NCI-H69 (cell line): ENCODE data around the gene HSPA1L.
A peak's percentile ranks its signal among the peaks of the same experiment; 100 is the strongest.
"Not testable (repeated sequence)": the region's sequence is repeated elsewhere in the genome, so short reads cannot be mapped to it uniquely, and the experiment has no call there.

Experiments
- DNase-seq: peaks from one replicate; lab custom pipeline; 2025; lab: John Stamatoyannopoulos, UW

Gene HSPA1L

DNA sequence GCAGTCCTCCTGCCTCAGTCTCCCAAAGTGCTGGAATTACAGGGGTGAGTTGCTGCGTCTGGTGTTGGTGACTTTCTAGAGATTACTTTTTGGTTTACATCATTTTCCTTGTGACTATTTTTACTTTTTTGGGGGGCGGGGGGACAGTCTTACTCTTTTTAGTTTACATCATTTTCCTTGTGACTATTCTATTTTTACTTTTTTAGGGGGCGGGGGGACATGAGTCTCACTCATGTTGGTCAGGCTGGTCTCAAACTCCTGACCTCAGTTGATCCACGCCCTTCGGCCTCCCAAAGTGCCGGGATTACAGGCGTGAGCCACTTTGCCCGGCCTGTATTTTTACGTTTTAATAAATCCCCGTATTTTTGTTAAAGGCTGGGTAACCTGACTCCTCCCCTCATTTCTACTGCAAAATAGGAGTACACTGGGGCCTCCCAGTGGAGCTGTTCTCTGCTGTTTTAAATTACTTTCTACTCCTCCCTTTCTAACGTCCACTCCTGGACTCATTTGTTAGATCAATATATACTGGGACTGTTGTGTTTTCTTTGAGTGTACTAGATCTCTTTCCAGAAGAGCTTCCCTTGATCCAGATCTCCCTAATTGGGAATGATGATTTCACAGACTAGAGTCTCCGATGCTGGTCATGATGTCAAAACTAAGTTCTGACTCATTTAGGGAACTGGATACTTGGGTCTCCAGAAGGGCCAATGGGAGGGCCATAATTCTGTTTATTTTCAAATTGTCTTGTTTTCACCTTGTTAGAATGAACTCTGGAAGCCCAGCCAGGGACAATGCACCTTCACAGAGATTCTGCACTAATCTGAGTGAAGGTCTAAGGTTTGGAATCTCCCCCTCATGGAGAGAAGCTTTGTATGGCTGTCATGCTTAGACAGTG is 21.6 kb upstream of the HSPA1L start:
- peak; percentile 31 for DNase-seq

DNA sequence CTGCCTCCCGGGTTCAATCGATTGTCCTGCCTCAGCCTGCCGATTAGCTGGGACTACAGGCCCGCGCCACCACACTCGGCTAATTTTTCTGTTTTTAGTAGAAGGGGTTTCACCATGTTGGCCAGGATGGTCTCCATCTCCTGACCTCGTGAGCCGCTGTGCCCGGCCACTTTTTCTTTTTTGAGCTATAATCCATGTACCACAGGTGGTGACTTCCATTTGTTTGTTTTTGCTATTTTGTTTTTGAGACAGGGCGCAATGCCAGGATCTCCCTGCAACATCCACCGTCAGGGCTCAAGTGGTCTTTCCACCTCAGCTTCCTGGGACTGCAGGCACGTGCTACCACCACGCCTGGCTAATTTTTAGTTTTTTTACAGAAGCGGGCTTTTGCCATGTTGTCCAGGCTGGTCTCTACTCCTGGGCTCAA is 21.0 kb upstream of the HSPA1L start:
- DNase-seq, result peak; percentile 38

DNA sequence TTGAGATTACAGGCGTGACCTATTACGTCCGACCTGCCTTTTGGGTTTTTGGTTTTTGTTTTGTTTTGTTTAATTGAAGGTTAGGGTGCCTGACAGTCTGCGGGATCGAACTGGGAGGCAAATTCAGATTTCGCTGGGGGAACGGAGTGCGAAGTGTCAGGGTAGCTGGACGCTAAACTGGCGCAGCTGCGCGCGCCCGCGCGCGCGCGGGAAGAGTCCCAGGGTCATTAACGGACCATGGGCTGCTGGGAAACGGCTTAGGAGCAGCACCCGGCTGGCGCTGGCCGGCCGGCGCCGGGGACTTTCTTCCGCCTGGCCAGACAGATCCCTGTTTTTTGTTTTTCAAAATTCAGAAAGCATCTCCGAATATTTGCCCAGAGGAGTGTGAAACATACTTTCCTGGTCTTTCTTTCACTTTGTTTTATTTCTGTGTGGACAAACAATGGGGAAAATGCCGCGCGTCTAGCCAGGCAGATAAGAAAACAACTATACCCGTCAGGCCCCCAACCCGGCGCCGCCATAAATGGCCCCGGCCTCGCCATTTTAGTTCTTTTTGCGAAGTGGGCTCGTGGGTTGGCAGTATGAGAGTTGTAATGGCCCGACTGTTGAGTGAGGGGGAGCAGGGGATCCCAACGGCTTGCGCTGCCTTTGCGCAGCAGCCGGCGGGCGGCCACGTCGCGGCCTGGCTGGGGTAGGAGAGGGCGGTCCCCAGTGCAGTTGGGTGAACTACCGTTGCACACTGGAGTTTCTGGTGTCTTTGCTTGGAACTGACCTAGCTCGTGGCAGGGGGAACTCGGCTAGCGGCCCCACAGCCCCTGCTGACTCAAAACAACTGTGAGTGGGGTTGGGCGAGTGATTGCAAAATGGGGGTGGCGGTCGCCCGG is 19.5 kb upstream of the HSPA1L start:
- DNase-seq, result peak; percentile 98

DNA sequence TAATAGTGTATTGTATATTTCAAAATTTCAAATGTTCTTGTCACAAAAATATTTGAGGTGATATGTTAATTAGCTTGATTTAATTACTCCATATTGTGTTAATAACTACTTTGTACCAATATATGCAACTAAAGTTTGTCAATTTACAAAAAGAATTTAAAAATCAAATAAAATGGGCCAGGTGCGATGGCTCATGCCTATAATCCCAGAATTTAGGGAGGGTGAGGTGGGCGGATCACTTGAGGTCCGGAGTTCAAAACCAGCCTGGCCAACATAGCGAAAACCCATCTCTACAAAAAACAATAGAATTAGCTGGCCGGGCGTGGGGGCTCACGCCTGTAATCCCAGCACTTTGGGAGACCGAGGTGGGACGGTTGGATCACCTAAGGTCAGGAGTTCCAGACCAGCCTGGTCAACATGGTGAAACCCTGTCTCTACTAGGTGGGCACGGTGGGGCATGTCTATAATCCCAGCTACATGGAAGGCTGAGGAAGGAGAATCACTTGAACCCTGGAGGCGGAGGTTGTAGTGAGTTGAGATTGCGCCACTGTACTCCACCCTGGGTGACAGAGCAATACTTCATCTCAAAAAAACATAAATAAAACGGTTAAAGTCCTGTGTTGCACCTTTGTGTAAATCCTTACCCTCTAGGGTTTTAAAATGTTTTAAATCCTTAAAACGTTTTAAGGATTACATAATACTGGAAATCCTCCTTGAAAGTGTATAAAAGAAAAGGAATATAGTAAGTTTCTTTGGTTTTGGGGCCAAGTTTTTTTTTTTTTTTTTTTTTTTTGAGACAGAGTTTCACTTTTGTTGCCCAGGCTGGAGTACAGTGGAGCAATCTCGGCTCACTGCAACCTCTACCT is 16.5 kb upstream of the HSPA1L start:
- DNase-seq, result no peak

- DNase-seq, result no peak
These were observed 15.8 kb upstream of the HSPA1L start for GRCh38 chr6:31830886-31831335.

DNA sequence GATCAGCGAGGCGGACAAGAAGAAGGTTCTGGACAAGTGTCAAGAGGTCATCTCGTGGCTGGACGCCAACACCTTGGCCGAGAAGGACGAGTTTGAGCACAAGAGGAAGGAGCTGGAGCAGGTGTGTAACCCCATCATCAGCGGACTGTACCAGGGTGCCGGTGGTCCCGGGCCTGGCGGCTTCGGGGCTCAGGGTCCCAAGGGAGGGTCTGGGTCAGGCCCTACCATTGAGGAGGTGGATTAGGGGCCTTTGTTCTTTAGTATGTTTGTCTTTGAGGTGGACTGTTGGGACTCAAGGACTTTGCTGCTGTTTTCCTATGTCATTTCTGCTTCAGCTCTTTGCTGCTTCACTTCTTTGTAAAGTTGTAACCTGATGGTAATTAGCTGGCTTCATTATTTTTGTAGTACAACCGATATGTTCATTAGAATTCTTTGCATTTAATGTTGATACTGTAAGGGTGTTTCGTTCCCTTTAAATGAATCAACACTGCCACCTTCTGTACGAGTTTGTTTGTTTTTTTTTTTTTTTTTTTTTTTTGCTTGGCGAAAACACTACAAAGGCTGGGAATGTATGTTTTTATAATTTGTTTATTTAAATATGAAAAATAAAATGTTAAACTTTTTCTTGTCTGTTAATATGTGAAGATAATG is 14.7 kb upstream of the HSPA1L start:
- DNase-seq, result peak; percentile 70

- DNase-seq, result peak; percentile 100
These were observed 12.4 kb upstream of the HSPA1L start, which contains the start of gene HSPA1B for GRCh38 chr6:31827286-31828079. Gene HSPA1B (plus strand): TSS chr6:31827738. CDS start chr6:31827951, 213 bp downstream.

GRCh38 chr6:31826793-31827285 is 11.8 kb upstream of the HSPA1L start:
- peak; percentile 87 for DNase-seq

GRCh38 chr6:31825553-31825952 is 10.5 kb upstream of the HSPA1L start:
- no peak for DNase-seq

- DNase-seq, result not testable (repeated sequence)
These were observed 8.6 kb upstream of the HSPA1L start for GRCh38 chr6:31823592-31824196.

DNA sequence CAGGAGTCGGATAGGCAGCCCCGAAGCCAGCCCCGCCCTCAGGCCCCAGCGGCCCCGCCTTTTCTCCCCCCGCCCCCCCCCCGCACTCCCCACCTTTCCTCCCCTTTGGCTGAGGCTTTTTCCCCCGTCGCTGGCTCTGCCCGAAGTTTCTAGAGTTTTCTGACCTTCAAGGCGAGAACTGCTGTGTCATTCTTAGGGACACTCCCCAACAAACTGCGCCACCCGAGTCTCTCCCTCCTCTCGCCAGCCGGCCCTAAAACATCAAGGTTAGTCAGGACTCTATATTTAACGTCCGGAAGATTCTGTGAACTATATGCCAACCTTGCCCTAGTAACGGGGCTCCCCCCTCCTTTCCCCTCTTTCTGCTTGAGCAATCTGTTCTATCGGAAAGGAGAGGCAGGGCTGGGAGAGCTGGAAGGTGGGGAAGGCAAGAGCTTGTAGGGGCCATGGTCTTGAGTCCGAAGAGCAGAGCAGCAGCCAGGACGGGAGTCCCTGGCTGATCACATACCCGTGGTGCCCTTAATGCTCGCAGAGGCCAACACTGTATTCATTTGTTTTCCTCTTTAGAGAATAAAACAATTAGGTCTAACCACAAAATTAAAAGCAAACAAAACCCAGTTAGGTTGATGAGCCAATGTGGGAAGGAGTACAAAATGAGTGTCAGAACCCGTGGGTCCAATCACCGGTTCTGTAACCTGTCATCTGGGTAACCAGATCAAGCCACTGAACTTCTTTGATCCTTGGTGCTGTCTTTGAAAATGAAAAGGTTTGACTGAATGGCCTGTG is 7.1 kb upstream of the HSPA1L start:
- peak; percentile 80 for DNase-seq

DNA sequence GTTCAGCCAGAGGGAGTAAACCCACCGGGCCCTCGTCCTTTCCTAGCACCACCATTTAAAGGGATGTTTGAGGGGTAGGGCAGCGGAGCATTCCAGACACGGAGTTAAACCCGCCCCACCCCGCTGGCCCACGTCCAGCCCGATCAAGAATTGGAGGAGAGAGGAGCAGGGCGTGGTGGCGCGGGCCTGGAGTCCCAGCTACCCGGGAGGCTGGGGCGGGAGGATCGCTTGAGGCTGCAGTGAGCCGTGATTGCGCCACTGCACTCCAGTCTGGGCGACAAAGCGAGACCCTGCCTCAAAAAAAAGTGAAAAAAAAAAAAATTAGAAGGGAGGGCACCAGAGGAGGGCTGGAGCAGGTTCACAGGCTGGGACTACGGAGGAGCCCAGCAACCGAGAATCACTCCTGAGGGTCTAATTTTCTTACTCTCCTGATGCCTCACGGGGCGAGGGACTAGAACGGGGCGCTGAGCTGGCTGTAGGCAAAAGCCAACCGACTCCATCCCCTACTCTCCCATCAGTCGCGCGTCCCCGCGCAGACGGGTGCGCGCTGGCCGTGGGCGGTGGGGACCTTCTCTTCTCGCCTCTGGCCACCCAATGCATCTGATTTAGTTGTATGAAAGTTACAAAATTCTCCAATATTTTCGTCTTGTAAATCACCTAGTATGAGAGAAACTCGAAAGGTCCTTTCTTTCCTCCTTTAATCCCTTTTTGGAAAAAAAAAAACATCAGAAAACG is 6.4 kb upstream of the HSPA1L start:
- peak; percentile 86 for DNase-seq

DNA sequence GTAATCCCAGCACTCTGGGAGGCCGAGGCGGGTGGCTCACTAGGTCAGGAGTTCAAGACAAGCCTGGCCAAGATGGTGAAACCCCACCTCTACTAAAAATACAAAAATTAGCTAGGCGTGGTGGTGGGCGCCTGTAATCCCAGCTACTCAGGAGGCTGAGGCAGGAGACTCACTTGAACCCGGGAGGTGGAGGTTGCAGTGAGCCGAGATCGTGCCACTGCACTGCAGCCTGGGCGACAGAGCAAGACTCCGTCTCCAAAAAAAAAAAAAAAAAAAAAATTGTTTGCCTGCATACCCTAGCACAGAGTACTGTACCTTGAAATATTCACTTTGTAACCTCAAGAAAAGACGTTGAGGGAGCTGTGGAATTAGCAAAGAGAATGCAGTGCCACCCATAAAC is 5.3 kb upstream of the HSPA1L start:
- not testable (repeated sequence) for DNase-seq

DNA sequence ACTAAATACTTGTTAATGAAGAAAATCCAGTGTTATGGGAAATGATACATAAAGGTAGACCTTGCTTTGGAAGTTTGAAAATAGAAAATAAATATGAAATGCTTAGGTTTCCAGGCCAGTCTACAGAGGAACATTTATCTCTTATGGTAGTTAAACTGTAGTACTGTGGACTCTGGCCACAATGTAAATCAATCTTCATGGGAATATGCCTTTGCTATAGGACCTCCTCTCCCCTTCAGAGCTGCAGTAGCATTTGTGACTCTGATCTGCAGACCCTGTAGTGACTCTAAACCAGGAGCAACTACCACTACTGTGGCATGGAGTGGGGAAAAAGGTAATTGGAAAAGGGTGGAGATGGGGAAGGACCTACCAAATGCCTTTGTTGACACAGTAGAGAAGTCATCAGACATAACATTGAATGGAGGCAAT is 4.8 kb upstream of the HSPA1L start:
- peak; percentile 33 for DNase-seq

- peak; percentile 29 for DNase-seq
These were observed 2.9 kb upstream of the HSPA1L start for GRCh38 chr6:31817929-31818511.

- DNase-seq, result not testable (repeated sequence)
These were observed 2.2 kb upstream of the HSPA1L start for GRCh38 chr6:31817133-31817928.

- peak; percentile 99 for DNase-seq
These were observed 432 bp downstream of the HSPA1L start for GRCh38 chr6:31814677-31815024.
